NCI-H526 treated with DMSO at 0.1 percent for 48 hours (cell line): ENCODE results near the gene PTDSS2.

Source experiments
- DNase-seq: peaks from one replicate; lab custom pipeline; 2025; lab: John Stamatoyannopoulos, UW

The PTDSS2 gene

GRCh38 chr11:490186-490929 lies 40.3 kb downstream of the PTDSS2 start:
- no peak for DNase-seq

- no peak for DNase-seq
Observed at GRCh38 chr11:490930-491260, 40.8 kb downstream of the PTDSS2 start.

GRCh38 chr11:491358-491757 lies 41.3 kb downstream of the PTDSS2 start:
- DNase-seq, result no peak

- DNase-seq, result no peak
Observed at GRCh38 chr11:492427-493226, 42.5 kb downstream of the PTDSS2 start.

GRCh38 chr11:494761-495536 lies 44.9 kb downstream of the PTDSS2 start:
- DNase-seq, result no peak

- DNase-seq, result no peak
Observed at GRCh38 chr11:495537-495931, 45.5 kb downstream of the PTDSS2 start.

- DNase-seq, result no peak
Observed at GRCh38 chr11:496834-497564, 46.9 kb downstream of the PTDSS2 start.

- DNase-seq, result no peak
Observed at GRCh38 chr11:497565-498296, 47.7 kb downstream of the PTDSS2 start.

- DNase-seq, result no peak
Observed at GRCh38 chr11:498297-499181, 48.5 kb downstream of the PTDSS2 start.

GRCh38 chr11:499201-500076 lies 49.4 kb downstream of the PTDSS2 start:
- DNase-seq, result no peak

GRCh38 chr11:501001-501682 lies 51.1 kb downstream of the PTDSS2 start:
- DNase-seq, result no peak

- DNase-seq, result no peak
Observed at GRCh38 chr11:501683-502287, 51.7 kb downstream of the PTDSS2 start.

- DNase-seq, result no peak
Observed at GRCh38 chr11:502288-503178, 52.5 kb downstream of the PTDSS2 start.

GRCh38 chr11:503179-503981 lies 53.3 kb downstream of the PTDSS2 start:
- DNase-seq, result no peak

- no peak for DNase-seq
Observed at GRCh38 chr11:504053-504993, 54.2 kb downstream of the PTDSS2 start.
